H1 (cell line): ENCODE measurements around the gene ZNF407. TPM values are rescaled to one million over a fixed set of nuclear protein-coding genes. Genes with fewer than 3 reads are reported as not detected.

Experiments used
- CTCF ChIA-PET: fragments of 300-600 bp; sonication (Branson Sonifier 250); formaldehyde crosslinking; loops from one replicate; lab custom pipeline; 2021; ENCODE audit not compliant: partially characterized antibody; lab: Charles Lee
- POLR2A ChIA-PET: fragments of 300-600 bp; sonication (Branson Sonifier 250); formaldehyde crosslinking; loops from one replicate; lab custom pipeline; 2021; ENCODE audit warnings: inconsistent platforms; ENCODE audit not compliant: partially characterized antibody; lab: Charles Lee
- DNase-seq, 2 experiments: peaks; one replicate each; pipeline versions ENCODE4 v3.0.0 to v3.0.0-alpha.2; 2010 to 2022; ENCODE audit warnings: low spot score in 2 of 2, low read depth in 1 of 2, mixed read lengths in 1 of 2
- FAIRE-seq: peaks from 2 replicates; lab custom pipeline; 2011; peaks lifted over from hg19 to GRCh38; lab: Jason Lieb, UNC
- H2AFZ ChIP-seq: 2 replicates; pipeline ENCODE4 v1.8.1; 2012; ENCODE audit warnings: low read length, inconsistent platforms
- H2AK5ac ChIP-seq: 2 replicates; pipeline ENCODE4 v1.6.1; 2013; ENCODE audit warnings: low read depth, low read length
- H2BK120ac ChIP-seq: replicated peaks from 2 replicates; pipeline ENCODE3; 2013; ENCODE audit warnings: low read depth, low read length, inconsistent platforms
- H2BK12ac ChIP-seq: 2 replicates; pipeline ENCODE4 v1.6.1; 2013; ENCODE audit warnings: low read depth, low read length
- H2BK15ac ChIP-seq: 2 replicates; pipeline ENCODE4 v1.6.1; 2013; ENCODE audit warnings: low read length
- H2BK20ac ChIP-seq: 2 replicates; pipeline ENCODE4 v1.6.1; 2013; ENCODE audit warnings: low read length
- H2BK5ac ChIP-seq: 2 replicates; pipeline ENCODE4 v1.6.1; 2013; ENCODE audit warnings: low read depth, low read length
- H3K14ac ChIP-seq: 2 replicates; pipeline ENCODE4 v1.6.1; 2013; ENCODE audit warnings: inconsistent platforms; ENCODE audit not compliant: insufficient read length
- H3K18ac ChIP-seq: 2 replicates; pipeline ENCODE4 v1.6.1; 2013; ENCODE audit warnings: low read length; ENCODE audit errors: extremely low read depth
- H3K23ac ChIP-seq: 2 replicates; pipeline ENCODE4 v1.6.1; 2013; ENCODE audit warnings: inconsistent platforms; ENCODE audit not compliant: insufficient read length
- H3K23me2 ChIP-seq: 2 replicates; pipeline ENCODE4 v1.6.1; 2013; ENCODE audit warnings: low read depth, low read length
- H3K27ac ChIP-seq: 2 replicates; pipeline ENCODE4 v1.6.1; 2011; ENCODE audit warnings: low read depth, low read length, inconsistent platforms
- H3K27me3 ChIP-seq, 4 experiments: replicated peaks in 1 of 4; 1 replicate in 1 of 4; 2 replicates in 3 of 4; pipeline versions ENCODE4 v1.6.1 to v1.8.1; 2011 to 2013; ENCODE audit warnings: low read length in 3 of 4, mild to moderate bottlenecking in 3 of 4, inconsistent platforms in 2 of 4, mixed read lengths in 2 of 4, moderate library complexity in 1 of 4; ENCODE audit not compliant: control insufficient read depth in 3 of 4, insufficient read depth in 3 of 4; ENCODE audit errors: extremely low read depth in 1 of 4
- H3K36me3 ChIP-seq, 4 experiments: 2 replicates each; pipeline versions ENCODE4 v1.6.1 to v1.8.1; 2011 to 2013; ENCODE audit warnings: mild to moderate bottlenecking in 4 of 4, low read length in 3 of 4, moderate library complexity in 2 of 4, control low read depth in 1 of 4, inconsistent platforms in 1 of 4; ENCODE audit not compliant: insufficient read depth in 4 of 4, control insufficient read depth in 2 of 4
- H3K4ac ChIP-seq: replicated peaks from 2 replicates; pipeline ENCODE3; 2013; ENCODE audit warnings: low read length, low read depth, mixed read lengths, inconsistent platforms; ENCODE audit not compliant: insufficient read length
- H3K4me1 ChIP-seq, 4 experiments: replicated peaks in 1 of 4; 1 replicate in 1 of 4; 2 replicates in 3 of 4; pipeline versions ENCODE4 v1.6.1 to v1.8.1; 2011 to 2013; ENCODE audit warnings: low read length in 3 of 4, inconsistent platforms in 2 of 4, mixed read lengths in 1 of 4; ENCODE audit not compliant: insufficient read depth in 4 of 4, control insufficient read depth in 3 of 4
- H3K4me2 ChIP-seq, 2 experiments: 2 replicates each; pipeline versions ENCODE4 v1.6.1 to v1.8.1; 2011 to 2013; ENCODE audit warnings: low read depth in 2 of 2, low read length in 2 of 2, control low read depth in 1 of 2, inconsistent platforms in 1 of 2, mild to moderate bottlenecking in 1 of 2; ENCODE audit not compliant: insufficient read depth in 1 of 2
- H3K4me3 ChIP-seq, 4 experiments: fragments of 200-600, 300-600 bp in 1 of 4; sonication (generic), shearing (Covaris generic), sonication (Bioruptor Twin) in 1 of 4; 2 replicates each; pipeline versions ENCODE4 v1.5.1 to v1.8.1; 2011 to 2016; ENCODE audit warnings: low read length in 4 of 4, low read depth in 3 of 4, control low read depth in 2 of 4, inconsistent platforms in 2 of 4, mild to moderate bottlenecking in 2 of 4, mixed read lengths in 1 of 4, moderate library complexity in 1 of 4; ENCODE audit not compliant: insufficient read depth in 2 of 4; ENCODE audit errors: extremely low read depth in 1 of 4
- H3K56ac ChIP-seq: replicated peaks from 2 replicates; pipeline ENCODE3; 2013; ENCODE audit warnings: low read depth, mild to moderate bottlenecking, mixed read lengths, low read length, inconsistent platforms; ENCODE audit not compliant: insufficient read length
- H3K79me1 ChIP-seq: 2 replicates; pipeline ENCODE4 v1.6.1; 2013; ENCODE audit warnings: low read depth, low read length, control low read depth
- H3K79me2 ChIP-seq, 2 experiments: 2 replicates each; pipeline versions ENCODE4 v1.6.1 to v1.8.1; 2012 to 2013; ENCODE audit warnings: low read length in 2 of 2, mild to moderate bottlenecking in 2 of 2, inconsistent platforms in 1 of 2; ENCODE audit not compliant: insufficient read depth in 2 of 2, control insufficient read depth in 1 of 2
- H3K9ac ChIP-seq, 4 experiments: replicated peaks in 1 of 4; 1 replicate in 1 of 4; 2 replicates in 3 of 4; pipeline versions ENCODE4 v1.6.1 to v1.8.1; 2011 to 2013; ENCODE audit warnings: low read depth in 3 of 4, low read length in 3 of 4, control low read depth in 2 of 4, mild to moderate bottlenecking in 2 of 4, moderate library complexity in 2 of 4, inconsistent platforms in 1 of 4; ENCODE audit errors: extremely low read depth in 1 of 4
- H3K9me3 ChIP-seq, 2 experiments: 2 replicates each; pipeline versions ENCODE4 v1.6.1 to v1.8.1; 2012 to 2013; ENCODE audit warnings: mild to moderate bottlenecking in 2 of 2, moderate library complexity in 2 of 2, control low read depth in 1 of 2, inconsistent platforms in 1 of 2, low read depth in 1 of 2, low read length in 1 of 2, mixed read lengths in 1 of 2; ENCODE audit not compliant: insufficient read depth in 2 of 2
- H4K20me1 ChIP-seq, 2 experiments: replicated peaks in 1 of 2; 2 replicates each; pipeline versions ENCODE3 to v1.8.1; 2011 to 2013; ENCODE audit warnings: inconsistent platforms in 2 of 2, low read length in 2 of 2, mild to moderate bottlenecking in 1 of 2; ENCODE audit not compliant: insufficient read depth in 2 of 2, control insufficient read depth in 1 of 2
- H4K5ac ChIP-seq: 2 replicates; pipeline ENCODE4 v1.6.1; 2013; ENCODE audit warnings: low read length, low read depth, mixed read lengths, inconsistent platforms; ENCODE audit not compliant: insufficient read length
- H4K8ac ChIP-seq: 2 replicates; pipeline ENCODE4 v1.8.0; 2013; ENCODE audit warnings: mild to moderate bottlenecking, moderate library complexity, low read length, inconsistent platforms; ENCODE audit not compliant: insufficient read depth; ENCODE audit errors: extremely low read depth
- H4K91ac ChIP-seq: replicated peaks from 2 replicates; pipeline ENCODE3; 2013; ENCODE audit warnings: low read length, mixed read lengths, inconsistent platforms; ENCODE audit not compliant: insufficient read length
- BRCA1 ChIP-seq: IDR thresholded peaks from 2 replicates; pipeline ENCODE4 v1.6.1; 2012; ENCODE audit warnings: low read depth, low read length, improper control_type of control experiment
- CHD1 ChIP-seq: IDR thresholded peaks from 2 replicates; pipeline ENCODE4 v1.6.1; 2012; ENCODE audit warnings: low read depth, low read length, improper control_type of control experiment
- CHD2 ChIP-seq: IDR thresholded peaks from 2 replicates; pipeline ENCODE4 v1.6.1; 2012; ENCODE audit warnings: low read length, improper control_type of control experiment
- MAFK ChIP-seq: IDR thresholded peaks from 2 replicates; pipeline ENCODE4 v1.6.1; 2012; ENCODE audit warnings: low read depth, mild to moderate bottlenecking, improper control_type of control experiment, low read length
- NANOG ChIP-seq: IDR thresholded peaks from 2 replicates; pipeline ENCODE4 v1.6.1; 2011; ENCODE audit warnings: low read length, low read depth, mild to moderate bottlenecking, inconsistent platforms; ENCODE audit not compliant: insufficient read depth, poor library complexity, severe bottlenecking
- SIN3A ChIP-seq, 2 experiments: IDR thresholded peaks in 1 of 2; conservative IDR thresholded peaks in 1 of 2; 2 replicates each; pipeline ENCODE4 v1.6.1; 2011 to 2012; ENCODE audit warnings: low read length in 2 of 2, improper control_type of control experiment in 1 of 2, low read depth in 1 of 2, mild to moderate bottlenecking in 1 of 2
- WGBS, 2 experiments: shearing (Covaris generic) in 1 of 2; methylation state at CpG; one replicate each; pipeline versions ENCODE4 v1.1.6 to v1.1.7; 2013 to 2015; ENCODE audit warnings: low lambda C conversion rate in 2 of 2, mixed read lengths in 2 of 2, inconsistent platforms in 1 of 2, low coverage in 1 of 2, missing lambda C conversion rate in 1 of 2; ENCODE audit not compliant: insufficient replicate concordance in 2 of 2, insufficient coverage in 1 of 2, insufficient read length in 1 of 2; ENCODE audit errors: extremely low coverage in 1 of 2, missing lambda C conversion rate in 1 of 2; 5-methylcytosine and 5-hydroxymethylcytosine counted together
- polyA plus RNA-seq, 7 experiments: library from polyadenylated mRNA; depleted of rRNA in 3 of 7; stranded (reverse) in 5 of 7; unstranded in 2 of 7; fragments of >200 nt in 5 of 7; fragments of 200-250 nt in 2 of 7; gene quantifications; 1 replicate in 5 of 7; 2 replicates in 1 of 7; 4 replicates in 1 of 7; pipeline versions ENCODE4 v1.2.1 to v1.2.3, GENCODE V29; 2011 to 2013; ENCODE audit warnings: missing spikeins in 2 of 7, mixed read lengths in 2 of 7
- total RNA-seq: library from RNA; stranded (reverse); fragmentation: NEBNext Ultra II Directional; extraction: Animal tissue kit (Norgen Biotek cat#: 25700); gene quantifications from 2 replicates; pipeline ENCODE4 v1.2.1, GENCODE V29; 2021
- TF ChIP-seq, protein P1 (sequence below): IDR thresholded peaks from 2 replicates; pipeline ENCODE4 v1.6.1; 2011; ENCODE audit warnings: low read depth, mild to moderate bottlenecking, low read length; ENCODE audit not compliant: insufficient read depth

ZNF407 gene
- total and polyA plus RNA-seq, 2 of the 8 experiments (the other 6 are each of a cell fraction or from before 2014, with no cell fraction given): 1.5 to 6.8 TPM

DNA sequence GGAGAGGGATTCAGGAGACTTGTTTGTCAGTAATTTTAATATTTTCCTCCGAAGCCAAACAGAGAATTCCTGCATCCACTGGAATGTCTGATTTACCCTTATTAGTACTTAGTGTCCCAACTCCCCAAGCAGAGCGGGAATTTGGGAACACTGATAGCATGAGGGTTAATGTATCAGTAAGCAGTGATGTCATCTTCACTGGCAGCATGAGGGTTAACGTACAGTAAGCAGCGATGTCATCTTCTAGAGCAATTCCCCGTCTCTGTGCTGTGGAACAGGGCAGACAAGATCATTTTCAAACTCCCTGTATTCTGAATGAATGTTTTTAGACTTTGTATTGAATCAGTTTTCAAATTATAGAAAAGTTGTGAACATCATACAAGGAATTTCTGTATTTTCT, 228.9 kb downstream of the ZNF407 start:
- no peak overlapping the region for H2BK20ac ChIP-seq
- H3K23me2 ChIP-seq: no peaks in the 10 kb centered on the region
- H4K20me1 ChIP-seq: no peaks in the 10 kb centered on the region
- CTCF ChIA-PET: interaction anchor here (2.0 kb wide), 1 partner anchor 11 kb away, joined by 5 read pairs; no protein-coding TSS in a partner anchor
- H2BK5ac ChIP-seq: no peak overlapping the region
- no peak overlapping the region for H2BK12ac ChIP-seq
- no peaks in the 10 kb centered on the region for H3K36me3 ChIP-seq
- no peak overlapping the region for H3K4me3 ChIP-seq
- no peaks in the 10 kb centered on the region for H3K27me3 ChIP-seq
- H3K56ac ChIP-seq: no peak overlapping the region
- H3K79me1 ChIP-seq: no peaks in the 10 kb centered on the region
- H3K9ac ChIP-seq: no peak overlapping the region
- H3K4ac ChIP-seq: no peak overlapping the region
- H3K79me2 ChIP-seq: no peaks in the 10 kb centered on the region
- no peak overlapping the region for H3K4me2 ChIP-seq
- no peak overlapping the region for H4K8ac ChIP-seq
- WGBS, 2 experiments: 87% methylated on average over 5 of the region's 5 CpGs; no CpG with 5 or more reads in 1 of the 2 experiments
- FAIRE-seq (no peak), DNase-seq (no peak)
- no peak for TF ChIP-seq NANOG
- no peak for TF ChIP-seq MAFK
- TF ChIP-seq CHD2: no peak
- TF ChIP-seq, protein P1, sequence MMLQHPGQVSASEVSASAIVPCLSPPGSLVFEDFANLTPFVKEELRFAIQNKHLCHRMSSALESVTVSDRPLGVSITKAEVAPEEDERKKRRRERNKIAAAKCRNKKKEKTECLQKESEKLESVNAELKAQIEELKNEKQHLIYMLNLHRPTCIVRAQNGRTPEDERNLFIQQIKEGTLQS: no peak
- no peak for TF ChIP-seq CHD1
- TF ChIP-seq SIN3A (conservative IDR thresholded peaks at IDR 0.05 in 1 of 2, IDR thresholded peaks at IDR 0.05 in 1 of 2; ENCODE audit: low read depth in 1 of 2, low read length in 2 of 2): no peak
- no peak for TF ChIP-seq BRCA1
- POLR2A ChIA-PET: no interaction called here
- no peak overlapping the region for H3K27ac ChIP-seq
- no peaks in the 10 kb centered on the region for H3K9me3 ChIP-seq
- H2AK5ac ChIP-seq: no peak overlapping the region
- H3K14ac ChIP-seq: no peak overlapping the region
- H2BK15ac ChIP-seq: no peak overlapping the region
- H2AFZ ChIP-seq: no peak overlapping the region
- no peak overlapping the region for H3K23ac ChIP-seq
- no peak overlapping the region for H2BK120ac ChIP-seq
- H3K18ac ChIP-seq: no peak overlapping the region
- H4K5ac ChIP-seq: no peak overlapping the region
- H4K91ac ChIP-seq: no peak overlapping the region
- no peaks in the 10 kb centered on the region; a peak in 1 of 7 replicates for H3K4me1 ChIP-seq
